NCI-H1048 (cell line): Measurements from ENCODE around the gene VANGL2.

Experiments
- DNase-seq: peaks from one replicate; lab custom pipeline; 2025; lab: John Stamatoyannopoulos, UW

The VANGL2 gene

GRCh38 chr1:160460683-160461287 is 60.4 kb downstream of the VANGL2 start:
- no peak for DNase-seq

GRCh38 chr1:160465123-160465522 is 64.8 kb downstream of the VANGL2 start:
- DNase-seq = no peak

DNA sequence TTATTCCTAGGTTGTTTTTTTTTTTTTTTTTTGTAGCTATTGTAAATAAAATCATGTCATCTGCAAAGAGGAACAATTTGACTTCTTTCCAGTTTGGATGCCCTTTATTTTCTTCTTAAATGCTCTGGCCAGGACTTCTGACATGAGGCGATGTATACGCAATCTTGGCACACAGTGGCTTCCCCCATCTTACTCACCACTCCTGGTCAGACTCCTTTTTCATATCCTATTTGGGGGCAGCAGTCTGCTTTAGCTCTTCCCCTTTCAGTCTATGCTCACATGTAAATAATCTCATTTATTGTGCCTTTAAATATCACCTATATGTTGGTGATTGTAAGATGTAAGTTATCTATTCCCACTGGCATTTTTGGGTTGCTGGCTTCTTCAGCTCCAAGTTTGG is 66.6 kb downstream of the VANGL2 start:
- no peak for DNase-seq

- no peak for DNase-seq
Measured at GRCh38 chr1:160467576-160467975, 67.2 kb downstream of the VANGL2 start.

- DNase-seq = no peak
Measured at GRCh38 chr1:160471253-160471652, 70.9 kb downstream of the VANGL2 start.

GRCh38 chr1:160472112-160472511 is 71.7 kb downstream of the VANGL2 start:
- no peak for DNase-seq

- DNase-seq = no peak
Measured at GRCh38 chr1:160474392-160475242, 74.3 kb downstream of the VANGL2 start.
